Muscle of back (tissue), 11 donors: ENCODE data around the gene WNT4. TPM values are rescaled to one million over a fixed set of nuclear protein-coding genes. Genes with fewer than 3 reads are reported as not detected.

Experiments used
- DNase-seq, 3 donors: peaks; one replicate each; pipeline versions ENCODE4 v3.0.0 to v3.0.0-alpha.2; 2013
- polyA plus RNA-seq, 10 donors: library from polyadenylated mRNA; unstranded; fragments of 120-200 nt; gene quantifications; one replicate each; pipeline ENCODE4 v1.2.1, GENCODE V29; 2013; ENCODE audit not compliant: insufficient read length in 10 of 10

WNT4 gene
- polyA plus RNA-seq, 10 donors: 2.0 to 5.9 (median 3.2) TPM

DNA sequence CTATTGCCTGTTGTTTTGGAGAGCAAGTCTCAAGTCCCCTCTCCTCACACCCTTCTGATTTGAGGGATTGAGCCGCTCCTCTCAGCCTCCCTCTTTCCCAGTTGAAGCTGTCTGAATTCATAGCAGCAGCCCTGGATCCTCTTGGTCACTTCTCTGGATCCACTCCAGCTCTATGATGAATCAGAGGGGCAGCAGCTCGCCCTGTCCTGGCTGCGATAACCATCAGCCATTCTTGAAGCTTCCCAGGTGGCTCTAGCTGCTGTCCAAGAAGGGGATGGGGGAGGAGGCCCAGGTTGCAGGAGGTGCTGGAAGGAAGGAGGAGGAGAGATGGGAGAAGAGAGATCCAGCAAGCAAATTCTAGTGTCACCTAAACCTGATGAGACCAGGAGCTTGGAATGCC is 31.3 kb downstream of the WNT4 start:
- no peak for DNase-seq

- no peak for DNase-seq
Measured at GRCh38 chr1:22111115-22111514, 31.8 kb downstream of the WNT4 start.

DNA sequence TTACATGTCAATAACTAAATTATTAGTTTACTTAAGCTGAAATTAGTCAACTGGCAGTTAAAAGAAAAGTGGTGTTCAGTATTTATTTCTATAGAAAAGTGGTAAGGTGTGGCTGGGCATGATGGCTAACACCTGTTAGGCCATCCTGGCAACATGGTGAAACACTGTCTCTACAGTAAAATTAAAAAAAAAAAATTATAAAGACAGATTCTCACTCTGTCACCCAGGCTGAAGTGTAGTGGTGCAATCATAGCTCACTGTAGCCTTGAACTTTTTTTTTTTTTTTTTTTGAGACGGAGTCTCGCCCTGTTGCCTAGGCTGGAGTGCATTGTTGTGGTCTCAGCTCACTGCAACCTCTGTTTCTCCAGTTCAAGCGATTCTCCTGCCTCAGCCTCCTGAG is 32.9 kb downstream of the WNT4 start:
- no peak for DNase-seq

GRCh38 chr1:22108339-22109105 is 34.4 kb downstream of the WNT4 start:
- DNase-seq: peak in 2 of 3 donors; percentile 38 to 76

DNA sequence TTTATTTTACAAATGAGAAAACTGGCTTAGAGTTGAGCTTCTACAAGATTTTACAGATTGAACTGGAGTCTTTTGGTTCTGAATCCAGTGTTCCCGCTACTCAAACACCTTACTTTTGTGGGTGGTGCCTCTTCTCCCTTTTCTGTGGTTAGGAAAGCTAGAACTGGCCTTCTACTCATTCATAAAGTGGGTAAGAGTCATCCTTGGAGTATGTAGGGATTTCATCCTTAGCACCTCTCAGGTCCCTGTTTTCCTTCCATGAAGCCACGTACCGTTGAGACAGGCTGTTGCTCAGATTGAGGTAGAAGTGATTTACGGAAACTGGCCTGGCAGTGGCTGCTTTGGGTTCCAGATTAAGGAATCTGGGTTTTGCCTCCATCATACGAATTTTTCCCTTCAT is 35.8 kb downstream of the WNT4 start:
- DNase-seq: no peak

- peak; percentile 22 to 61 (median 29) for DNase-seq
Measured at GRCh38 chr1:22105611-22106207, 37.2 kb downstream of the WNT4 start.

GRCh38 chr1:22104865-22105437 is 37.9 kb downstream of the WNT4 start:
- DNase-seq: no peak

DNA sequence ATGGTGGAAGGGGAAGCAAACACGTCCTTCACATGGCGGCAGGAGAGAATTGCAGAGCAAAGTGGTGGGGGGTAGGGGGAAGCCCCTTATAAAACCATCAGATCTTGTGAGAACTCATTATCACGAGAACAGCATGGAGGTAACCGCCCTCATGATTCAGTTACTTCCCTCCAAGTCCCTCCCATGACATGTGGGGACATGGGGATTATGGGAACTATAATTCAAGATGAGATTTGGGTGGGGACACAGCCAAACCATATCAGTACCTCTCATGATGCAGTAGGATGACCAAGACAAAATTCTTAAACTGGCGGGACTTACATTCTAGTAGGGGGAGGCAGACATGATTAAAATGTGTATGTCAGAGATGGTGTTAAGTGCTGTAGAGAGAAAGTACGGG is 38.8 kb downstream of the WNT4 start:
- no peak for DNase-seq

GRCh38 chr1:22102746-22103145 is 40.2 kb downstream of the WNT4 start:
- no peak for DNase-seq

DNA sequence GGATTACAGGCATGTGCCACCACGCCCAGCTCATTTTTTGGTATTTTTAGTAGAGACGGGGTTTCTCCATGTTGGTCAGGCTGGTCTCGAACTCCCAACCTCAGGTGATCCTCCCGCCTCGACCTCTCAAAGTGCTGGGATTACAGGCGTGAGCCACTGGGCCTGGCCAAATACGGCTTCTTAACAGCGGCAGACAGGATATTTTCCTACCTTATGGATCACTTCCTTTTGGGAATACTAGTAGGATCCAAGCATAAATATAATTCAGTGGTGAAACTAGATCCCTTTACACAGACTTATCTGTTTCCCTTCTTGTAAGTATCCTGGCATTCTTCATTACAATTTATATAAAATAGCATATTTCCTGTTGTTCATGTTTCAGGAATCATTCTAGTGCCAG is 40.9 kb downstream of the WNT4 start:
- DNase-seq: no peak

- no peak for DNase-seq
Measured at GRCh38 chr1:22101199-22101598, 41.7 kb downstream of the WNT4 start.

- DNase-seq: no peak
Measured at GRCh38 chr1:22100168-22100567, 42.7 kb downstream of the WNT4 start.

DNA sequence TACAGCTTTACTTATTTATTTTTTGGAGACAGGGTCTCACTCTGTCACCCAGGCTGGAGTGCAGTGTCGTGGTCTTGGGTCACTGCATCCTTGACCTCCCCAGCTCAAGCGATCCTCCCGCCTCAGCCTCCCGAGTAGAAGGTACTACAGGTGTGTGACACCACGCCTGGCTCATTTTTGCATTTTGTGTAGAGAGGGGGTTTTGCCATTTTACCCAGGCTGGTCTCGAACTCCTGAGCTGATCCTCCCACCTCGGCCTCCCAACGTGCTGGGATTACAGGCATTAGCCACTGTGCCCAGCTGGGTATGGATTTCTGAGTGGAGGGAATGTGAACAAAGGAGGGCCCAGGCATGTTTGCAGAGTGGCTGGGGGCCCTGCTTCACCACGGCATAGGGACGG is 44.1 kb downstream of the WNT4 start:
- no peak for DNase-seq

GRCh38 chr1:22096463-22096862 is 46.4 kb downstream of the WNT4 start:
- DNase-seq: no peak

DNA sequence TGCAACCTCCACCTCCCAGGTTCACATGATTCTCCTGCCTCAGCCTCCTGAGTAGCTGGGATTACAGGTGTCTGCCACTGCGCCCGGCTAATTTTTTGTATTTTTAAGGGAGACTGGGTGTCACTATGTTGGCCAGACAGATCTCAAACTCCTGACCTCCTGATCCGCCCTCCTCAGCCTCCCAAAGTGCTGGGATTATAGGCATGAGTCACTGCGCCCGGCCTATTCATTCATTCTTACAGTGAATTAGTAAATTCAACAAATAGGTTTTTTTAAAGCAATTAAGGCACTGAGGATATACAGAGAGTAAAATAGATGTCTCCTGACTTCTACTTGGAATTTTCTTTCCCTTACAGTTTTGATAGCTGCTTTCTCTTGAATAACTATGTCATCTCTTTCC is 46.9 kb downstream of the WNT4 start:
- no peak for DNase-seq

DNA sequence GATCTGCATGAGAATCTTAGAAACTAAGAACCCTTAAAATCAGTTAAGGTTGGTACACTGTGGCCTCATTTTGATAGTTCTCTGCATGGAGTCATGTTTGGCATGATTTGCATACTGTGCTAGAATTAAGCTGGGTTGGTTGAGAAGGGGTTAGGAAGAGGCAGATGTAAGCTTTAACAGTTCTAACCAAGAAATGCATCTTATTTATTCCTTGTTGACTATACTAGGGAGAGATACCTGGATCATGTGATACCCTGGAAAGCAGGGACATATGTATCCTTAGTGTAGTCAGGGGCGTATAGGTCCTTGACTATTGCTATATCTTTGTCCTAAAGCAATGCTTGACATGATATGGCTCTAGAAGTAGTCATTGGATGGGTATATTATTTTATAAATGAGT is 49.4 kb downstream of the WNT4 start:
- DNase-seq: no peak

DNA sequence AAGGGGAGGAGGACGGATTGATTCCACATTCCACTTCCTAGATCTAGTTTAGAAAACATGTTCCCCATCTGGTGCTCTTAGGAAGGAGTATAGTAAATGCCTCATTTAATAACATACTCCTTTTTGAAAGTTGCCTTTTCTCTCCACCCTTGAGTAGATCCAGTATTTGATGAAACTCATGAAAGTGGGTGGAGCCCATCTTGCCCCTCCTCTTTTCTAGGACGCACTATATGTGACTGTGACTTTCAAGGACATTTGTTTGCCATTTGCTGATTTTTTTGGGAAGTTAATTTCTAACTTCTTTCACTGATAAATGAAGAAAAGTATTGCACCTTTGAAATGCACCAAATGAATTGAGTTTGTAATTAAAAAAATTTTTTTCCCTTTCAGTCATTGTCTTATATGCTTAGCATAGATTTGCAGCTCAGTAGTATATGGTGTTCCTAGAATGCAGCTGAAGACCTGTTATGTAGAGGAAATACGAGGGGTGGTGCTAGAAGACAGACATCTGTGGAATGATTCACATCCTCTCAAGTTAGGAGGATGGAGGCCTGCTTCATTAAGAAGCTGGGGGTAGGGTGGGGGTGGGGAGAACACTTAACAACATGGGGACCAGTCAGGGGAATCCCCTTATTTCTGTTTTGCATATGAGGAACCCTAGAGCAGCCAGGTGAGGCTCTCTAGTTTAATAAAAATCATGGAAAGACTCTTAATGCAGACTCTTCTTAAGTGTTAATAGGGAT is 50.7 kb downstream of the WNT4 start:
- DNase-seq: peak in 1 of 3 donors; percentile 18

GRCh38 chr1:22090867-22091266 is 52.0 kb downstream of the WNT4 start:
- no peak for DNase-seq

- no peak for DNase-seq
Measured at GRCh38 chr1:22089787-22090186, 53.1 kb downstream of the WNT4 start.

DNA sequence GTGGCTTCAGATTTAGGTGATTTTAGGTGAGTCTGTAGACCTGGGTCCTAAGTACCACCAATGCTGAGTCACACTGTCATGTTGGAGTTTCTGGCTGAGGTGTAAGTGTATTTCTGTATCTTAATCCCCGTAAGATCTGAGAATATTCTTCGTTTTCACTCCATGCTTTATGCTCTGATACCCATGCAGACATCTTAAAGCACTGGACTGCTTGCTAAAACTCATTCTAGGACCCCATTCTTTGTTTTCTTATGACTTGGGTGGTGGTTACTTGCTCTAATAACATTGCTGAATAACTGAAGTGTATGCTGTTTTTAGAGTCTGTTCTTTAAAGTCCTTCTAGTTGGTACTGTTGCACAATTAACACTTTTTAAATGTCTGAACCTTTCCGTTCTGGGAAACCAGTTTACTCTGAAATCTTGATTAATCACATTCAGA is 53.7 kb downstream of the WNT4 start:
- no peak for DNase-seq

GRCh38 chr1:22088331-22088730 is 54.6 kb downstream of the WNT4 start:
- DNase-seq: no peak

- DNase-seq: no peak
Measured at GRCh38 chr1:22080191-22080590, 62.7 kb downstream of the WNT4 start.

DNA sequence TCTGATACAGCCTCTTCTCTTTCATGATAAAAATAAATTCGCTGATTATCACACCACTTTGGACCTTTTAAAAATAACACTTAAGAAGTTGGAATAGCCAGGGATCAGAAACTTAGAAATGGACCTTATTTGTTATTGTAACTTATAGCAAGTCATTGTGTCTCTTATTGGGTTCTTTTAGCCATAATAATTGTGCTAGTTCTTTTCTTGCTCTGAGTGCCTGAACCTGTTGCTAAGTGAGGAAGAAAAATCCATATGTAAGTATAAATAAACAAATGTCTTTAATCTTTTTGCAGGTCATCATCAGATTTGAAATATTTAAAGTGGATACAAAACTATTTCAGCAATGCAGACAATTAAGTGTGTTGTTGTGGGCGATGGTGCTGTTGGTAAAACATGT is 64.8 kb downstream of the WNT4 start:
- DNase-seq: no peak
